Ascending aorta (tissue), 2 donors: ENCODE results near the gene RNF213. TPM values are rescaled to one million over a fixed set of nuclear protein-coding genes. Genes with fewer than 3 reads are reported as not detected.

Experiments used
- DNase-seq, 2 donors: peaks; one replicate each; pipeline ENCODE4 v3.0.0-alpha.2; 2019; ENCODE audit warnings: low spot score in 2 of 2
- H3K27ac ChIP-seq, 2 donors: fragments of 200-600 bp; sonication (generic); one replicate each; pipeline ENCODE4 v1.5.1; 2016 to 2017; ENCODE audit warnings: mild to moderate bottlenecking in 1 of 2
- H3K27me3 ChIP-seq: fragments of 200-600 bp; sonication (generic); one replicate; pipeline ENCODE4 v1.5.1; 2017
- H3K36me3 ChIP-seq, 2 donors: fragments of 200-600 bp; sonication (generic); one replicate each; pipeline ENCODE4 v1.5.1; 2016
- H3K4me1 ChIP-seq, 2 donors: fragments of 200-600 bp; sonication (generic); one replicate each; pipeline ENCODE4 v1.5.1; 2016 to 2017; ENCODE audit warnings: mild to moderate bottlenecking in 1 of 2
- H3K4me3 ChIP-seq, 2 donors: fragments of 200-600 bp; sonication (generic); one replicate each; pipeline ENCODE4 v1.5.1; 2016 to 2017; ENCODE audit warnings: mild to moderate bottlenecking in 1 of 2
- H3K9me3 ChIP-seq, 2 donors: fragments of 200-600 bp; sonication (generic); one replicate each; pipeline ENCODE4 v1.5.1; 2016
- intact Hi-C: fragments of 100-400 bp; cut with DNase I; formaldehyde crosslinking; loops from one replicate; pipeline ENCODE4 v1.15.1; 2023
- total RNA-seq: library from RNA; depleted of rRNA; stranded (reverse); fragments of >200 nt; gene quantifications from one replicate; pipeline ENCODE4 v1.1.0, GENCODE V29; 2016
- TF ChIP-seq, protein P1 (sequence below), 3 experiments: fragments of 200-600 bp in 2 of 3; fragments of 450-650 bp in 1 of 3; sonication (generic) in 2 of 3; IDR thresholded peaks; one replicate each; pipeline ENCODE4 v1.5.1; 2016 to 2019; ENCODE audit warnings: antibody characterized with exemption in 3 of 3, mild to moderate bottlenecking in 1 of 3, moderate library complexity in 1 of 3

RNF213 gene
- total RNA-seq, 1 donor from 2014 or later = 155 TPM

- TF ChIP-seq, protein P1, sequence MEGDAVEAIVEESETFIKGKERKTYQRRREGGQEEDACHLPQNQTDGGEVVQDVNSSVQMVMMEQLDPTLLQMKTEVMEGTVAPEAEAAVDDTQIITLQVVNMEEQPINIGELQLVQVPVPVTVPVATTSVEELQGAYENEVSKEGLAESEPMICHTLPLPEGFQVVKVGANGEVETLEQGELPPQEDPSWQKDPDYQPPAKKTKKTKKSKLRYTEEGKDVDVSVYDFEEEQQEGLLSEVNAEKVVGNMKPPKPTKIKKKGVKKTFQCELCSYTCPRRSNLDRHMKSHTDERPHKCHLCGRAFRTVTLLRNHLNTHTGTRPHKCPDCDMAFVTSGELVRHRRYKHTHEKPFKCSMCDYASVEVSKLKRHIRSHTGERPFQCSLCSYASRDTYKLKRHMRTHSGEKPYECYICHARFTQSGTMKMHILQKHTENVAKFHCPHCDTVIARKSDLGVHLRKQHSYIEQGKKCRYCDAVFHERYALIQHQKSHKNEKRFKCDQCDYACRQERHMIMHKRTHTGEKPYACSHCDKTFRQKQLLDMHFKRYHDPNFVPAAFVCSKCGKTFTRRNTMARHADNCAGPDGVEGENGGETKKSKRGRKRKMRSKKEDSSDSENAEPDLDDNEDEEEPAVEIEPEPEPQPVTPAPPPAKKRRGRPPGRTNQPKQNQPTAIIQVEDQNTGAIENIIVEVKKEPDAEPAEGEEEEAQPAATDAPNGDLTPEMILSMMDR (IDR thresholded peaks at IDR 0.05) = no peak
- H3K4me3 ChIP-seq = no peak overlapping the region
Measured at GRCh38 chr17:80439499-80439898, 178.8 kb downstream of the RNF213 start.

DNA sequence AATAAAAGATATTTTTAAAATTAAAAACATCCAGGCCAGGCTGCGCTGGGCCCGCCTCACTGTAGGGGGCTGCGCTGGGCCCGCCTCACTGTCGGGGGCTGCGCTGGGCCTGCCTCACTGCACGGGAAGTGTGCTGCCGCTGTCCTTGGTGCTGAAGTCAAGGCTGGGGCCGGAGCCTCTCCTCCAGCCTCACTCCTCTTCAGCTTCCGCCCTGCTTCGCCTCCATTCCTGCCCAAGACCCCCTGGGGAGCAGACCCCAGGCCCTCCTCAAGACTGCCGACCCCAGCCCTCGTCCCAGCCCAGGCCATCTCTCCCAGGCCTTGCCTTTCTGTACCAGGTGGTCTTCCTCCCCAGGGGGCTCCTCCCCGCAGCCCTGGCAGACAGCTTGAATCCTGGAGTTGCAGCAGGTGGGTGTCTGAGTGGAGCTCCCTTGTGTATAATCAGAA is 180.5 kb downstream of the RNF213 start:
- no peaks in the 10 kb centered on the region for H3K9me3 ChIP-seq
- peaks cover 10 to 17% of the 10 kb centered on the region in 2 donors for H3K4me1 ChIP-seq
- no peak overlapping the region for H3K4me3 ChIP-seq
- intact Hi-C loops = no loop called here
- DNase-seq = no peak
- H3K27ac ChIP-seq = no peak overlapping the region
- H3K27me3 ChIP-seq = no peaks in the 10 kb centered on the region
- no peaks in the 10 kb centered on the region for H3K36me3 ChIP-seq
- TF ChIP-seq, protein P1 (IDR thresholded peaks at IDR 0.05) = no peak

More at GRCh38 chr17:80439499-80439898, 178.8 kb downstream of the RNF213 start:
- intact Hi-C loops = loop anchor here (5.0 kb wide), 1 partner anchor 33 kb away; no protein-coding TSS in a partner anchor
- Histone ChIP-seq H3K36me3 (no peaks in the 10 kb centered on the region), H3K9me3 (no peaks in the 10 kb centered on the region), H3K27me3 (no peaks in the 10 kb centered on the region), H3K27ac (no peak overlapping the region), H3K4me1 (peaks cover 10 to 17% of the 10 kb centered on the region in 2 donors)
- no peak for DNase-seq

DNA sequence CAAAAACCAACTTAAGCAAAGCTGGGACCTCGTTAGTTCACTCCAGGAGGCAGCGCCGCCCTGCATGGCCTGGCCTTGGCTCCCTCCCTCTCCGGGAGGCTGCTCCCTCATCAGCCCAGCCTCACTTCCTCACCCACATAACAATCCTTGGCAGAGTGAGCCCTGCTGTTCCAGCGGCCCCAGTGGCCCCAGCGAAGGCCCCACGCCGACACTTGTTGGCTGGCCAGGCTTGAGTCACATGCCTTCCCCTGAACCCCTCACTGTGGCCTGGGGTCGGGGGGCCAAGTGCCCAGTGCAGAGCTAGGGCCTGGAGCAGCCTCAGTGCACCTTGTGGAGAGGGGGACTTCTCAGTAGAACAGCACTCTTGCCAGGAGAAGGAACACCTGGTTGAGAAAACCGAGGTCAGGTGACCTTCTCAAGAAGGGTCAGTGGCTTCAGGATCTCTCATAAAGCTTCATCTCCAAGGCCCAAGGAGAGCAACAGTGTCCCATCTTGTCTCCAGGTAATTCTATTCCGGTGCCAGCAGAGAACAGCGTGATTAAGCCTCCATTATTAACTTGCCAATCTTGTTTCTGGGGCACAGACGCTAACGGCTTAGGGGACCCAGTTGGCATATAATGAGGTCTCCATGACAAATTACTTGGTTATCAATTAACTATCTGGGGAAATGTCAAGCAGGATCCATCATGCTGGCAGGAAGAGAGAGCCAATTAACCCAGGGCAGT is 181.1 kb downstream of the RNF213 start:
- no peak overlapping the region for H3K27ac ChIP-seq
- H3K9me3 ChIP-seq = no peaks in the 10 kb centered on the region
- no peak for DNase-seq
- no peaks in the 10 kb centered on the region for H3K36me3 ChIP-seq
- no peak overlapping the region for H3K4me3 ChIP-seq
- TF ChIP-seq, protein P1 (IDR thresholded peaks at IDR 0.05) = no peak
- H3K4me1 ChIP-seq = peaks cover 10 to 22% of the 10 kb centered on the region in 2 donors
- no peaks in the 10 kb centered on the region for H3K27me3 ChIP-seq
- intact Hi-C loops = no loop called here

GRCh38 chr17:80442323-80442659 is 181.6 kb downstream of the RNF213 start:
- H3K27me3 ChIP-seq = no peaks in the 10 kb centered on the region
- no peaks in the 10 kb centered on the region for H3K9me3 ChIP-seq
- intact Hi-C loops = no loop called here
- H3K36me3 ChIP-seq = no peaks in the 10 kb centered on the region
- H3K27ac ChIP-seq = no peak overlapping the region
- DNase-seq = no peak
- no peak overlapping the region for H3K4me3 ChIP-seq
- TF ChIP-seq, protein P1 (IDR thresholded peaks at IDR 0.05) = no peak
- peaks cover 10 to 20% of the 10 kb centered on the region in 2 donors for H3K4me1 ChIP-seq

DNA sequence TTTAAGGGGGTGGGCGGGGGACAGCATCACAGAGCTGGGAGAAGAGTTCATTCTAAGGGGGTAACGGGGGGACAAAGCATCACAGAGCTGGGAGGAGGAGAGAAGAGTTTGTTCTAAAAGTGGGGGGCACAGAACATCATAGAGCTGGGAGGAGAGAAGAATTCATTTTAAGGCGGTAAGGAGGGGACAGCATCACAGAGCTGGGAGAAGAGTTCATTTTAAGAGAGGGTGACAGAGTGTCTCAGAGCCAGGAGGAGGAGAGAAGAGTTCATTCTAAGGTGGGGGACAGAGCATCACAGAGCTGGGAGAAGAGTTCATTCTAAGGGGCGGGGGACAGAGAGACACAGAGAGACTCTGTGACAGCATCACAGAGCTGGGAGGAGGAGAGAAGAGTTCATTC is 182.1 kb downstream of the RNF213 start:
- TF ChIP-seq, protein P1 (IDR thresholded peaks at IDR 0.05) = no peak
- intact Hi-C loops = no loop called here

More for the DNA sequence above, 182.1 kb downstream of the RNF213 start:
- H3K4me1 ChIP-seq = peaks cover 8 to 19% of the 10 kb centered on the region in 2 donors
- no peak overlapping the region for H3K4me3 ChIP-seq
- H3K27ac ChIP-seq = no peak overlapping the region
- H3K36me3 ChIP-seq = no peaks in the 10 kb centered on the region
- no peaks in the 10 kb centered on the region for H3K27me3 ChIP-seq
- DNase-seq = no peak
- H3K9me3 ChIP-seq = no peaks in the 10 kb centered on the region
